Keratinocyte (primary cell): Measurements from ENCODE around the gene TMEM183A.

Experiments
- EZH2 ChIP-seq: IDR thresholded peaks from one replicate; pipeline ENCODE4 v1.6.1; 2012; ENCODE audit warnings: inconsistent platforms, mild to moderate bottlenecking, low read length, moderate library complexity
- TF ChIP-seq, protein P1 (sequence below), 3 experiments: IDR thresholded peaks in 1 of 3; conservative IDR thresholded peaks in 1 of 3; optimal IDR thresholded peaks in 1 of 3; 2 replicates in 2 of 3; 3 replicates in 1 of 3; pipeline versions ENCODE3 to v1.5.1; 2011; ENCODE audit warnings: low read length in 3 of 3, mild to moderate bottlenecking in 3 of 3, moderate library complexity in 2 of 3, control low read depth in 1 of 3, inconsistent platforms in 1 of 3; ENCODE audit not compliant: insufficient read depth in 2 of 3; ENCODE audit errors: extremely low read depth in 1 of 3

DNA sequence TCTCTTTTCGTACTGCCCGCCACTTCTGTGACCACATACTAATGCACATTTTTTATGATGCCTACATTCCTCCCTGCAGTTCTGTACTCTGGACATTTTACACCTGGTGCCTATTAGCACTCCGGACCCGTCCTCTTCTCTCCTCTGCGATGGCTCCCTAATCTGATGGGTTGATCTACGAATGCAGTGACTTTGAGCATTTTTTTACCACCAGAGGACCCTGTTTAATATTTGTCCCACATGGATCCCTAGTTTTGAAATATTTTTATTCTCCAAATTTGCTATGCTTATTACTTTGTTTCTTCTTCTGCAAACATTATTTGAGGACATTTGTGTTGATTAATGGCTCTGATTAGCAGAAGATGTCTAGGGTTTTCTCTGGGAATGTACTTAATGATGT is 24.3 kb downstream of the TMEM183A start:
- TF ChIP-seq, protein P1, sequence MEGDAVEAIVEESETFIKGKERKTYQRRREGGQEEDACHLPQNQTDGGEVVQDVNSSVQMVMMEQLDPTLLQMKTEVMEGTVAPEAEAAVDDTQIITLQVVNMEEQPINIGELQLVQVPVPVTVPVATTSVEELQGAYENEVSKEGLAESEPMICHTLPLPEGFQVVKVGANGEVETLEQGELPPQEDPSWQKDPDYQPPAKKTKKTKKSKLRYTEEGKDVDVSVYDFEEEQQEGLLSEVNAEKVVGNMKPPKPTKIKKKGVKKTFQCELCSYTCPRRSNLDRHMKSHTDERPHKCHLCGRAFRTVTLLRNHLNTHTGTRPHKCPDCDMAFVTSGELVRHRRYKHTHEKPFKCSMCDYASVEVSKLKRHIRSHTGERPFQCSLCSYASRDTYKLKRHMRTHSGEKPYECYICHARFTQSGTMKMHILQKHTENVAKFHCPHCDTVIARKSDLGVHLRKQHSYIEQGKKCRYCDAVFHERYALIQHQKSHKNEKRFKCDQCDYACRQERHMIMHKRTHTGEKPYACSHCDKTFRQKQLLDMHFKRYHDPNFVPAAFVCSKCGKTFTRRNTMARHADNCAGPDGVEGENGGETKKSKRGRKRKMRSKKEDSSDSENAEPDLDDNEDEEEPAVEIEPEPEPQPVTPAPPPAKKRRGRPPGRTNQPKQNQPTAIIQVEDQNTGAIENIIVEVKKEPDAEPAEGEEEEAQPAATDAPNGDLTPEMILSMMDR (optimal IDR thresholded peaks at IDR 0.05 in 1 of 3, IDR thresholded peaks at IDR 0.05 in 1 of 3, conservative IDR thresholded peaks at IDR 0.05 in 1 of 3; ENCODE audit: extremely low read depth in 1 of 3, insufficient read depth in 2 of 3, low read length in 3 of 3), result peak; percentile 13 to 58 (median 32)
- no peak for TF ChIP-seq EZH2
